ENCODE data around the gene GHRL.

DNA sequence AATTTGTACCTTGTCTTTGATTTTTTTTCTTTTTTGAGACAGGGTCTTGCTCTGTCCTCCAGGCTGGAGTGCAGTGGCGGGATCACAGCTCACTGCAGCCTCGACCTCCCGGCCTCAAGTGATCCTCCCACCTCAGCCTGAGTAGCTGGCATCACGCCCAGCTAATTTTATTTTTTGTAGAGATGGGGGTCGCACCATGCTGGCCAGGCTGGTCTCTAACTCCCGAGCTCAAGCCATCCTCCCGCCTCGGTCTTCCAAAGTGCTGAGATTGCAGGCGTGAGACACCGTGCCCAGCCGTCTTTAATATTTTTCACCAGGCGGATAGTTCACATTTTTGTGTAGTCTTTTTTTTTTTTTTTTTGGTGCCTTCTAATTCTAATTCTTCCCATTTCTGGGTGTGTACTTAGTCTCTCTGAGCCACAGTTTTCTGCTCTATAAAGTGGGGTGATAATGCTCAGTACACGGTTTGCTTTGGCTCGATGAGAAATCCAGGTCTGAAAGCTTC, 45.0 kb downstream of the GHRL start:
- TF ChIP-seq JUND (IDR thresholded peaks at IDR 0.05), result no peak
- TF ChIP-seq EZH2phosphoT487 (IDR thresholded peaks at IDR 0.05; ENCODE audit: borderline replicate concordance), result no peak
- TF ChIP-seq, protein P1, sequence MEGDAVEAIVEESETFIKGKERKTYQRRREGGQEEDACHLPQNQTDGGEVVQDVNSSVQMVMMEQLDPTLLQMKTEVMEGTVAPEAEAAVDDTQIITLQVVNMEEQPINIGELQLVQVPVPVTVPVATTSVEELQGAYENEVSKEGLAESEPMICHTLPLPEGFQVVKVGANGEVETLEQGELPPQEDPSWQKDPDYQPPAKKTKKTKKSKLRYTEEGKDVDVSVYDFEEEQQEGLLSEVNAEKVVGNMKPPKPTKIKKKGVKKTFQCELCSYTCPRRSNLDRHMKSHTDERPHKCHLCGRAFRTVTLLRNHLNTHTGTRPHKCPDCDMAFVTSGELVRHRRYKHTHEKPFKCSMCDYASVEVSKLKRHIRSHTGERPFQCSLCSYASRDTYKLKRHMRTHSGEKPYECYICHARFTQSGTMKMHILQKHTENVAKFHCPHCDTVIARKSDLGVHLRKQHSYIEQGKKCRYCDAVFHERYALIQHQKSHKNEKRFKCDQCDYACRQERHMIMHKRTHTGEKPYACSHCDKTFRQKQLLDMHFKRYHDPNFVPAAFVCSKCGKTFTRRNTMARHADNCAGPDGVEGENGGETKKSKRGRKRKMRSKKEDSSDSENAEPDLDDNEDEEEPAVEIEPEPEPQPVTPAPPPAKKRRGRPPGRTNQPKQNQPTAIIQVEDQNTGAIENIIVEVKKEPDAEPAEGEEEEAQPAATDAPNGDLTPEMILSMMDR (IDR thresholded peaks at IDR 0.05 in 2 of 3, conservative IDR thresholded peaks at IDR 0.05 in 1 of 3; ENCODE audit: borderline replicate concordance in 1 of 3, insufficient read depth in 1 of 3, low read depth in 2 of 3, low read length in 2 of 3), result no peak
- no peak for TF ChIP-seq SIN3A (IDR thresholded peaks at IDR 0.05; ENCODE audit: low read depth)
- no peak for TF ChIP-seq EZH2 (IDR thresholded peaks at IDR 0.05)
- no peak for TF ChIP-seq TCF7L2 (IDR thresholded peaks at IDR 0.05; ENCODE audit: borderline replicate concordance, extremely low read depth, insufficient read depth, insufficient read length)
- TF ChIP-seq, protein P2, sequence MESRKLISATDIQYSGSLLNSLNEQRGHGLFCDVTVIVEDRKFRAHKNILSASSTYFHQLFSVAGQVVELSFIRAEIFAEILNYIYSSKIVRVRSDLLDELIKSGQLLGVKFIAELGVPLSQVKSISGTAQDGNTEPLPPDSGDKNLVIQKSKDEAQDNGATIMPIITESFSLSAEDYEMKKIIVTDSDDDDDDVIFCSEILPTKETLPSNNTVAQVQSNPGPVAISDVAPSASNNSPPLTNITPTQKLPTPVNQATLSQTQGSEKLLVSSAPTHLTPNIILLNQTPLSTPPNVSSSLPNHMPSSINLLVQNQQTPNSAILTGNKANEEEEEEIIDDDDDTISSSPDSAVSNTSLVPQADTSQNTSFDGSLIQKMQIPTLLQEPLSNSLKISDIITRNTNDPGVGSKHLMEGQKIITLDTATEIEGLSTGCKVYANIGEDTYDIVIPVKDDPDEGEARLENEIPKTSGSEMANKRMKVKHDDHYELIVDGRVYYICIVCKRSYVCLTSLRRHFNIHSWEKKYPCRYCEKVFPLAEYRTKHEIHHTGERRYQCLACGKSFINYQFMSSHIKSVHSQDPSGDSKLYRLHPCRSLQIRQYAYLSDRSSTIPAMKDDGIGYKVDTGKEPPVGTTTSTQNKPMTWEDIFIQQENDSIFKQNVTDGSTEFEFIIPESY (IDR thresholded peaks at IDR 0.05; ENCODE audit: extremely low read depth, insufficient replicate concordance, low read length), result no peak
- TF ChIP-seq, protein P3, sequence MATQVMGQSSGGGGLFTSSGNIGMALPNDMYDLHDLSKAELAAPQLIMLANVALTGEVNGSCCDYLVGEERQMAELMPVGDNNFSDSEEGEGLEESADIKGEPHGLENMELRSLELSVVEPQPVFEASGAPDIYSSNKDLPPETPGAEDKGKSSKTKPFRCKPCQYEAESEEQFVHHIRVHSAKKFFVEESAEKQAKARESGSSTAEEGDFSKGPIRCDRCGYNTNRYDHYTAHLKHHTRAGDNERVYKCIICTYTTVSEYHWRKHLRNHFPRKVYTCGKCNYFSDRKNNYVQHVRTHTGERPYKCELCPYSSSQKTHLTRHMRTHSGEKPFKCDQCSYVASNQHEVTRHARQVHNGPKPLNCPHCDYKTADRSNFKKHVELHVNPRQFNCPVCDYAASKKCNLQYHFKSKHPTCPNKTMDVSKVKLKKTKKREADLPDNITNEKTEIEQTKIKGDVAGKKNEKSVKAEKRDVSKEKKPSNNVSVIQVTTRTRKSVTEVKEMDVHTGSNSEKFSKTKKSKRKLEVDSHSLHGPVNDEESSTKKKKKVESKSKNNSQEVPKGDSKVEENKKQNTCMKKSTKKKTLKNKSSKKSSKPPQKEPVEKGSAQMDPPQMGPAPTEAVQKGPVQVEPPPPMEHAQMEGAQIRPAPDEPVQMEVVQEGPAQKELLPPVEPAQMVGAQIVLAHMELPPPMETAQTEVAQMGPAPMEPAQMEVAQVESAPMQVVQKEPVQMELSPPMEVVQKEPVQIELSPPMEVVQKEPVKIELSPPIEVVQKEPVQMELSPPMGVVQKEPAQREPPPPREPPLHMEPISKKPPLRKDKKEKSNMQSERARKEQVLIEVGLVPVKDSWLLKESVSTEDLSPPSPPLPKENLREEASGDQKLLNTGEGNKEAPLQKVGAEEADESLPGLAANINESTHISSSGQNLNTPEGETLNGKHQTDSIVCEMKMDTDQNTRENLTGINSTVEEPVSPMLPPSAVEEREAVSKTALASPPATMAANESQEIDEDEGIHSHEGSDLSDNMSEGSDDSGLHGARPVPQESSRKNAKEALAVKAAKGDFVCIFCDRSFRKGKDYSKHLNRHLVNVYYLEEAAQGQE (IDR thresholded peaks at IDR 0.05; ENCODE audit: low read depth), result no peak
- TF ChIP-seq RAD21 (IDR thresholded peaks at IDR 0.05; ENCODE audit: low read depth), result no peak
- no peak for TF ChIP-seq EGR1 (IDR thresholded peaks at IDR 0.05; ENCODE audit: low read depth)
- TF ChIP-seq ZNF274 (IDR thresholded peaks at IDR 0.05; ENCODE audit: low read depth, low read length), result no peak
- TF ChIP-seq, protein P4, sequence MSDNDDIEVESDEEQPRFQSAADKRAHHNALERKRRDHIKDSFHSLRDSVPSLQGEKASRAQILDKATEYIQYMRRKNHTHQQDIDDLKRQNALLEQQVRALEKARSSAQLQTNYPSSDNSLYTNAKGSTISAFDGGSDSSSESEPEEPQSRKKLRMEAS (IDR thresholded peaks at IDR 0.05), result no peak

Measured in HCT116 (cell line).